ENCODE results near the gene HSD17B14. TPM values are rescaled to one million over a fixed set of nuclear protein-coding genes. Genes with fewer than 3 reads are reported as not detected.
A peak's percentile ranks its signal among the peaks of the same experiment; 100 is the strongest.

HSD17B14 gene
- total and polyA plus RNA-seq, 12 donors = 1.1 to 5.3 (median 2.8) TPM

DNA sequence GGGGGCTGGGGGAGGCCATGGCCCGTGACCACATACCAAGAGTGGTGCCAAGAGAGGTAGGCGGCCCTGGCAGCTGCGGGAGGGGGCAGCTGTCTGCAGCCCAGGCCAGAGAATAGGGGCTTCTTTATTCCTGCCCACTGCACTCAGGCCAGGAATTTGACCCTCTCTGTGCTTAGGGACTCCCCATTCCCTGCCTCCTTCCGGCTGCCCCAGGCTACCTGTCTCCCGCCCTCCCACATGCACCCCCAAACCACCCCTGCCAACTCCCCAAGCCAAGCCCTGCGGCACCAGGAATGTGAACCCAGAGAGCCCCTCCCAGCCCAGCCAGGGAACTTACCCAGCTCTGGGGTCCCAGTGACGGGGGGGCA, 31.4 kb upstream of the HSD17B14 start:
- Histone ChIP-seq H3K36me3 (peaks cover 0 to 7% (median 0%) of the 10 kb centered on the region in 9 donors), H3K27ac (peak overlapping the region in 9 of 10 donors; percentile 68 to 86 (median 83)), H3K27me3 (no peaks in the 10 kb centered on the region), H3K4me3 (peak overlapping the region in 9 of 10 donors; percentile 18 to 51 (median 47)), H3K9me3 (no peaks in the 10 kb centered on the region), H3K4me1 (peaks cover 3 to 34% (median 24%) of the 10 kb centered on the region in 9 donors)
- intact Hi-C loops (cut with DNase I) = no loop called here
- DNase-seq (no peak), ATAC-seq (no peak)
- WGBS, 2 donors = 47 to 69% methylated on average over 7 of the region's 7 CpGs
- no peak for TF ChIP-seq CTCF (IDR thresholded peaks at IDR 0.05)

DNA sequence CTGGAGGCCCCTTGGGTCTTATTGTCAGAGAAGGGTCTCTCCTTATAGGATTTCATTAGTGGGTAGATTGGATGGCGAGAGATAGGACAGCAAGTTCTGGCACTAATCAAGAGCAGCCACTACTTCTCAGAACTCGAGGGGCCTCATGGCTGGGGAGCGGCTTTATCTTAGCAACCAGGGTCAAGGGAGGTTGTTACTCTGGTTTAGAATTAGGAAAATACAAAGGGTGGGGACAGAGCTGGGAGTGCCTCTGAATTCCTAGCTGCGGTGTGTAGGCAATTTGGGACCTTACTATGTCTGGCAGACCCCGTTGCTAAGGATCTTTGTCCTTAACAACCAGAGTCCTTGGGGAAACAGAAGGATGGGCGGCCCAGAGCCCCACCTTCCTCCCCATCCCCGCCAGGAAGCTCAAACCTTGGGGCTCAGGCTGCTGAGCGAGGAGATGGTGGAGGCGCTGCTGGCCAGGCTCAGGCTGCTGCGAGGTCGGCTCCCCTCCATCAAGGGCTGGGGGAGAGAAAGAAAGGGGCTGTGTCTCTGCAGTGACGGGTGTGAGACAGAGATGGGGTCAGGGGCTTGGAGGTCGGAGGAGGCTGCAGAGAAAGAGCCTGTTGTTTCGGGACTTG, 30.9 kb upstream of the HSD17B14 start:
- no peak for DNase-seq
- intact Hi-C loops (cut with DNase I) = no loop called here
- ATAC-seq = peak in 2 of 8 donors; percentile 3 to 9
- Histone ChIP-seq H3K27me3 (no peaks in the 10 kb centered on the region), H3K36me3 (peaks cover 0 to 7% (median 0%) of the 10 kb centered on the region in 9 donors), H3K4me1 (peaks cover 3 to 34% (median 24%) of the 10 kb centered on the region in 9 donors), H3K4me3 (peak overlapping the region in 9 of 10 donors; percentile 18 to 51 (median 47)), H3K9me3 (no peaks in the 10 kb centered on the region), H3K27ac (peak overlapping the region in 8 of 10 donors; percentile 68 to 86 (median 84))
- no peak for TF ChIP-seq CTCF (IDR thresholded peaks at IDR 0.05)
- 51 to 58% methylated on average over 14 of the region's 14 CpGs for WGBS, 2 donors

DNA sequence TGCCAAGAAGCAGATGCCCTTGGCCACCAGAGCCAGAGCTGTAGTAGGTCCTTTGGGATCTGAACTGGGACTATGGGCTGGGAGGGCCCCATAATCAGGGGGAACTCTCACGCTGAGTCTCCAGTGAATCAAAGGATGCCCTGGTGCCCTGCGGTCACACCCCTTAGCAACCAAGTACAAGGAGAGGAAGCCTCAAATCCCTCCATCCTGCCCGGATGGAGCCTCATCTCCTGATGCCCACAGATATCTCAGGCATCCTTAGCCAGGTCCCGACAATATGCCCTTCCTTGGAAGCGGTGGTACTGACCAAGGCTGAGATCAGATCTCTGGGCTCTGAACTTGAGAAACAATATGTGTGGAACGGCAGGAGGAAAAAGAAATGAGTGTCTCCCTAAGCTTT, 30.4 kb upstream of the HSD17B14 start:
- H3K27ac ChIP-seq = peak overlapping the region in 3 of 10 donors; percentile 2 to 82 (median 82)
- H3K9me3 ChIP-seq = no peaks in the 10 kb centered on the region

DNA sequence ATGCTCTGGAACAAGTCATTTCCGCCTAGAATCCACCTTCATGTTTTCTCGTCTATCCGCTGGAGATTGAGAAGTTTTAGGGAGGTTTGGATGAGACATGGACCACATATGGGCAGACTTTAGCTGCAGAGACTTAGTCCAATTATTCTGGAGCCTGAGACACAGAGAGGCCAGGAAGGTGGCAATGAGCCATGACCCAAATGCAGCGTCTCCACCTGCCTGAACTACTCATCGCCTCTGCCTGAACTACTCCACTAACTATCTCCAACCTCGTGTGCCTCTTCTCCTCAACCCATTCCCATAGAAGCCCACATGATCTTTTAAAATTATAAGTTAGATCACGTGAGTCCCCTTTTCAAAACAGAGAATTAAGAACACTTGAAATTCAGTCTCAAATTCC, 26.5 kb upstream of the HSD17B14 start:
- Histone ChIP-seq H3K4me3 (no peak overlapping the region), H3K27me3 (no peaks in the 10 kb centered on the region), H3K36me3 (peaks cover 0 to 16% (median 0%) of the 10 kb centered on the region in 9 donors), H3K4me1 (peaks cover 0 to 24% (median 13%) of the 10 kb centered on the region in 9 donors), H3K27ac (no peak overlapping the region), H3K9me3 (no peaks in the 10 kb centered on the region)
- intact Hi-C loops (cut with DNase I) = no loop called here
- WGBS, 2 donors = 76 to 80% methylated on average over 7 of the region's 7 CpGs
- ATAC-seq = no peak
- TF ChIP-seq CTCF (IDR thresholded peaks at IDR 0.05) = no peak
- no peak for DNase-seq

More for the DNA sequence above, 30.4 kb upstream of the HSD17B14 start:
- no peak for TF ChIP-seq CTCF (IDR thresholded peaks at IDR 0.05)
- no peak for DNase-seq
- Histone ChIP-seq H3K4me3 (peak overlapping the region in 5 of 10 donors; percentile 43 to 51 (median 47)), H3K27me3 (no peaks in the 10 kb centered on the region), H3K4me1 (peaks cover 3 to 32% (median 24%) of the 10 kb centered on the region in 9 donors), H3K36me3 (peaks cover 0 to 7% (median 0%) of the 10 kb centered on the region in 9 donors)
- intact Hi-C loops (cut with DNase I) = no loop called here
- ATAC-seq = no peak
- WGBS, 2 donors = 52 to 65% methylated on average over 6 of the region's 6 CpGs

Data from heart right ventricle (tissue), 16 donors.